ENCODE results near the gene KIAA0513. TPM values are rescaled to one million over a fixed set of nuclear protein-coding genes. Genes with fewer than 3 reads are reported as not detected.
"Not testable (repeated sequence)": the region's sequence is repeated elsewhere in the genome, so short reads cannot be mapped to it uniquely, and the experiment has no call there.

Gene KIAA0513
- total RNA-seq, 6 donors from 2014 or later: 21.6 to 77.5 (median 37.9) TPM

DNA sequence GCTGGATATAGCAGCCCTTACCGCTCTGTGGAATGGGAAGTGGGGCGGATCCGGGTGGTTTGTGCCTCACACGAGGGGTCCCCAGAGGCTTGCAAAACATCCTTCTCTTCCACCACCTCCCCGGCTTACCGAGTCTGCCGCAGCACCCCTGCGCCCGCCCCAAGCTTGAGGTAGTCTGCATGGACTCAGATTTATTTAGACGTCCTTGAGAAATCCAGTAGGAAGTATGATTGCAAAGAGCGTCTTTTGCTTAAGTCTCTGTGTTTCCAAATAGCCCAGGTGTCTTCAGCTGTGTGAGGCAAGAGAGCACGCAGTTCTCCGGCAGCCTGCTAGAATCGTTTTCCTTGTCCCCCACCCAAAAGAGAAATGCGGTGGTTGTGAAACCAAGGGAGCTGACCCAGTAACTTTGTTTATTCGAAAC lies 2.4 kb downstream of the KIAA0513 start:
- ATAC-seq (ENCODE audit: low FRiP score in 2 of 2): no peak
- Histone ChIP-seq H3K4me1 (peaks cover 24 to 60% (median 36%) of the 10 kb centered on the region in 4 donors), H3K9me3 (peaks cover 0 to 4% (median 0%) of the 10 kb centered on the region in 4 donors), H3K27me3 (no peaks in the 10 kb centered on the region), H3K27ac (peak overlapping the region in 3 of 4 donors; percentile 6 to 98 (median 88)), H3K36me3 (peaks cover 0 to 11% (median 3%) of the 10 kb centered on the region in 4 donors), H3K4me3 (no peak overlapping the region)
- DNase-seq: peak in 1 of 2 donors; percentile 59
- peak in 1 of 2 donors; percentile 23 for TF ChIP-seq POLR2AphosphoS5 (IDR thresholded peaks at IDR 0.05)
- TF ChIP-seq CTCF (IDR thresholded peaks at IDR 0.05): no peak
- TF ChIP-seq POLR2A (IDR thresholded peaks at IDR 0.05): no peak
- no peak for TF ChIP-seq EP300 (IDR thresholded peaks at IDR 0.05)
- 71 to 81% methylated on average over 13 to 16 of the region's 16 CpGs for WGBS, 2 donors

DNA sequence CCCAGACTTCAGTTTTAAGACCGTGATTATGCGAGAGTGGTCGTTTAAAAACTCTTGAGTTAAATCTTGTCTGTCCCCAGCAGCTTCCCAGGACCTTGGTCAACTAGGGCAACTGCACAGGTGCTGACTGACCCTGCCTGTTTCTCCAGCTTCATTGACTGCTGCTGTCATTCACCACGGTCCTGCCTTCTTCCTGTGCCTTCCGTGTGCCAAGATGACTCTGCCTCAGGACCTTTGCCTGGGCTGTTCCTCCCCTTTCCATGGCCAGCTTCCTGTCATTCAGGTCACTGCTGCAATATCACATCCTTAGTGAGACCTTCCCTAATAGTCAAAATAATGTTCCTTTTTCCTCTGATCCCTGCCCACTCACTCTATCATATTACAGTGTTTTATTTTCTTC lies 3.9 kb downstream of the KIAA0513 start:
- peaks cover 0 to 11% (median 3%) of the 10 kb centered on the region in 4 donors for H3K36me3 ChIP-seq
- ATAC-seq (ENCODE audit: low FRiP score in 2 of 2): no peak
- H3K27ac ChIP-seq: no peak overlapping the region
- TF ChIP-seq POLR2A (IDR thresholded peaks at IDR 0.05): no peak
- no peak for TF ChIP-seq CTCF (IDR thresholded peaks at IDR 0.05)
- no peak for TF ChIP-seq EP300 (IDR thresholded peaks at IDR 0.05)
- no peak for TF ChIP-seq POLR2AphosphoS5 (IDR thresholded peaks at IDR 0.05)
- no peak for DNase-seq
- whole genome bisulfite sequencing, 2 donors: 66 to 78% methylated on average over 5 of the region's 5 CpGs
- peaks cover 19 to 52% (median 30%) of the 10 kb centered on the region in 4 donors for H3K4me1 ChIP-seq
- no peaks in the 10 kb centered on the region for H3K27me3 ChIP-seq
- H3K4me3 ChIP-seq: no peak overlapping the region
- H3K9me3 ChIP-seq: peaks cover 0 to 4% (median 0%) of the 10 kb centered on the region in 4 donors

GRCh38 chr16:85032187-85032586 lies 4.6 kb downstream of the KIAA0513 start:
- WGBS, 2 donors: 95 to 100% methylated on average over 4 of the region's 4 CpGs

GRCh38 chr16:85033171-85033570 lies 5.6 kb downstream of the KIAA0513 start:
- 92 to 98% methylated on average over 14 to 17 of the region's 17 CpGs for WGBS, 2 donors
- H3K27ac ChIP-seq: no peak overlapping the region
- ATAC-seq (ENCODE audit: low FRiP score in 2 of 2): no peak
- H3K4me1 ChIP-seq: peaks cover 15 to 42% (median 26%) of the 10 kb centered on the region in 4 donors
- peaks cover 0 to 16% (median 3%) of the 10 kb centered on the region in 4 donors for H3K36me3 ChIP-seq
- no peak for DNase-seq
- H3K27me3 ChIP-seq: no peaks in the 10 kb centered on the region
- TF ChIP-seq POLR2AphosphoS5 (IDR thresholded peaks at IDR 0.05) (no peak), POLR2A (IDR thresholded peaks at IDR 0.05) (no peak), EP300 (IDR thresholded peaks at IDR 0.05) (no peak), CTCF (IDR thresholded peaks at IDR 0.05) (no peak)
- H3K4me3 ChIP-seq: no peak overlapping the region
- H3K9me3 ChIP-seq: no peaks in the 10 kb centered on the region

More at GRCh38 chr16:85032187-85032586, 4.6 kb downstream of the KIAA0513 start:
- not testable (repeated sequence) for DNase-seq; H3K9me3 ChIP-seq; H3K4me3 ChIP-seq; ATAC-seq (ENCODE audit: low FRiP score in 2 of 2); H3K27me3 ChIP-seq; H3K27ac ChIP-seq
- Histone ChIP-seq H3K4me1 (peaks cover 19 to 45% (median 28%) of the 10 kb centered on the region in 4 donors), H3K36me3 (peaks cover 0 to 11% (median 3%) of the 10 kb centered on the region in 4 donors)

GRCh38 chr16:85034591-85035433 lies 7.2 kb downstream of the KIAA0513 start:
- DNase-seq: no peak
- TF ChIP-seq POLR2AphosphoS5 (IDR thresholded peaks at IDR 0.05): no peak
- TF ChIP-seq CTCF (IDR thresholded peaks at IDR 0.05): no peak
- TF ChIP-seq POLR2A (IDR thresholded peaks at IDR 0.05): no peak

More at GRCh38 chr16:85034591-85035433, 7.2 kb downstream of the KIAA0513 start:
- 85 to 86% methylated on average over 17 to 18 of the region's 18 CpGs for WGBS, 2 donors
- no peak overlapping the region for H3K4me3 ChIP-seq
- H3K4me1 ChIP-seq: peaks cover 0 to 26% (median 10%) of the 10 kb centered on the region in 4 donors
- no peaks in the 10 kb centered on the region for H3K9me3 ChIP-seq
- H3K36me3 ChIP-seq: peaks cover 0 to 16% (median 3%) of the 10 kb centered on the region in 4 donors
- no peaks in the 10 kb centered on the region for H3K27me3 ChIP-seq
- peak in 1 of 2 donors; percentile 31 for ATAC-seq (ENCODE audit: low FRiP score in 2 of 2)
- peak overlapping the region in 1 of 4 donors; percentile 25 for H3K27ac ChIP-seq
